Epidermal melanocyte (primary cell): ENCODE results near the gene TMC8.

Experiments used
- DNase-seq: peaks from one replicate; pipeline ENCODE4 v3.0.0; 2011; ENCODE audit warnings: low spot score; ENCODE audit not compliant: insufficient read length

Gene TMC8

DNA sequence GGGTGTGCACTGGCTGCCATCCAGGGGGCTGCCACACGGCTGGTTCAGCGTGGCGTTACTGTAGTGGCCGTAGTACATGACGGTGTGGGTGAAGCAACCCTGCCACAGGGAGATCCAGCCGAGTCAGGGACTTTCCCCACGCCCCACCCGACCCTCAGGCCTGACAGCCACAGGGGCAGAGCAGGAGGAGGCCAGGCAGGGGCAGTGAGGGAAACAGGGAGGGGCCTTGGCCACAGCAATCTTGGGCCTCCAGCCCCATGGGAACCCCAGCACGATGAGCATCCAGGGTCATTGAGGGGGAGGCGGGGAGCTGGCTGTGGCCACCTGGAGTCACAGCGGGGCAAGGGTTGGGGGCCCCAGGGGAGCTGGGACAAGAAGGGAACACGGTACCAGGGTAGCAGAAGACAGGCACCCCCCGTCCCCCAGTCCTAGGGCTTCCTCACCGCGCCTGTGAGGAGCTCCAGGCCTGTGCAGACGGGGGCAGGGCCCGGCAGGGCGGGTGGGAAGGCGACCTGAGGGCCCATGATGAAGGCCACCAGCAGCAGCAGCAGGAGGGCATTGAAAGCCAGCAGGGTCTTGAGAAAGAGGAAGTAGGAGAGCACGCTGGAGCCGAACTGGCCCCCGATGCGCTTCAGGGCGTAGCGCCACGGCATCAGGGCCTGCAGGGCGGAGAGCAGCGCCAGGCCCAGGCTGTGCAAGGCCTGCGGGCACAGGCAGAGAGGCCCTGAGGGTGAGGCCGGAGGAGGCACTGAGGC lies 6.3 kb upstream of the TMC8 start:
- no peak for DNase-seq

- no peak for DNase-seq
These were observed 5.8 kb upstream of the TMC8 start for GRCh38 chr17:78124836-78125137.

DNA sequence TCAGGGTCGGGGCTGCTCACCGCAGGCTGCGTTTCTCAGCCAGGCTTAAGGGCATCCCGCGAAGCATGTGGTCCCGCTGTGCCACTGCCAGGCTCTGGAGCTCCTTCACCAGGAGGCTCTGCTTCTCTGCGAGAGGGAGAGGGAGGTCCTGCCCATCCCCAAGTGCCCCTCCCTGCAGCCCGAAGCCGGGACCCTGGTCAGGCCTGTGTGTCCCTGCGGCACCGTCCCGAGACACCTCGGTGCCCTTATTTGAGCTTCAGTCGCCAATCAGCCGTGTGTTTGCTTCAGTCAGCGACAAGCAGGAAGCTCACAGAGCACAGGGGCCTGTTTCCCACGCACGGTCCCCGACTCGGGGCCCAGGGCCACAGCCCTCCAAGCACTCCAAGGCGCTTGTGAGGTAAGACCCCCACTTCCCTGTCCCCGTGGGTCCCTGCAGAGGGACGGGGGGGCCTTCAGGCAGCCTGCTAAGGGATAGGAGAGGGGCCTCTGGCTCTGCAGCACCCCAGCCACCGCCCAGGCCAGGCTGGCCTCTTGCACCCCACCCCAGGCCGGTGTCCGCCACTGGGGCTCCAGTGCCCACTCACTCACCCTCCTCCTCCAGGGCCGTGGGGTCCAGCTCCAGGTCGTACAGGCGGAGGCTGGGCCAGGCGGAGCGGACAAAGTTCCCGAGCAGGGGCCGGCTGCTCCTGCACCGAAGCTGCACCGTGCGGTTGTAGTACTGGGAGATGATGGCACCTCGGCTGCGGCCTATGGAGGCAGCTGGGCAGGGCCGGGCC lies 5.2 kb upstream of the TMC8 start:
- DNase-seq, result no peak

- DNase-seq, result no peak
These were observed 4.3 kb upstream of the TMC8 start for GRCh38 chr17:78125976-78126894.

GRCh38 chr17:78126895-78127238 lies 3.7 kb upstream of the TMC8 start:
- no peak for DNase-seq

DNA sequence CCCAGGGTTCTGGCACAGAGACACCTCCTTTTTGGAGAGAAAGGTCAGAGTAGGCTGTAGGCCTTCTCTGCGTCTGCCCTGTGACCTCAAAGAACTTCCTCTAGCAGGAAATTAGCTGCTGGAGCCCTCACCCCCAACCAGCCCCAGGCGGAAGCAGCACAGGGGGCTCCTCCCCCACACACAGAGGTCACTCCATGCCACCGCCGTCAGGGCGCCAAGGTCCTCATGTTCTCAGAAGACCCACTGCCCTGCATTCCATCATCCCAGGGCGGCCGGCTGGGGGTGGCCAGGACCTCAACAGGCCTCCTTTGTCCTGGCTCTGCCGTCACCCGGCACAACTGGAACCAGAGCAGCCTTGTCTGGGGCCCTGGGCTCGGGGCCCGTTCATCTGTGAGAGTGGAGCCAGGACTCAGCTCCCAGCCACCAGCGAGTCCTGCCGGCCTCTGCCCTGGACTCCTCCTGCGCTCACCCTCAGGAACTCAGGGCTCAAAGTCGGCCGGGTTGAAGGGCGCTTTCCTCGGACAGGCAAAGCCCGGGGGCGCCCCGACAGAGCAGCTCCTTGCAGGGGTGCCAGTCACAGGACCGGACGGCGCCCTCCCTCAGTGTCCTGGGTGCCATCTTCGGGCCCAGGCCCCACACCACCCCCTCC lies 3.2 kb upstream of the TMC8 start:
- no peak for DNase-seq

DNA sequence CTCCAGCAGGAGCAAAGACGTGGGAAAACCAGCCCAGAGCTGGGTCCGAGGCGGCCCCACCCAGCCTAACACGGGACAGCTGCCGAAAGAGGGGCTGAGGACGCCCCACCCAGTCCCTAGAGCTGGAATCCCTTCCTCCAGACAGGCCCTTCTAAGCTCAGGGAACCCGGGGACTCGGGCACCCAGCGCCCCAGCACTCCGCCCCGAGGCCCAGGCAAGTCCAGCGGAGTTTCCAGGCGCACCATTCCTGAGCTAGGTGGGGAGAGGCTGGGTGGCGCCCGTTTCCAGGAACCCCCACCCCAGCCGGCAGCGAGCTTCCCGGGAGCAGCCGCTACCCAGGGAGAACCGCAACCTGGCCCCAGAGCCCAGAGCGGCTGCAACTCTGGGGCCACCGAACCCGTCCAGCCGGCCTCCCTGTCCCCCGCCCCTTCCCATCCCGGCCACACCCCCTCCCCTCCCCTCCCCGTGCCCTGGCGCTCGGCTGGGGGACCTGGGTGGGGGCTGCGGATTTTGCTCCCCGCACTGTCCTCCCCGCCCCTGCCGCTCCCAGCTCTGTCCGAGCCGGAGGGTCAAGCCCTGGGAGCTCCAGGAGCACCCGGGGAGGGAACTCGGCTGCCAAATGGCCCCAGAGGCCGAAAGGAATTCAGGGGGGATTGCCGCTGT lies 2.6 kb upstream of the TMC8 start:
- DNase-seq, result no peak

GRCh38 chr17:78128551-78129350 lies 1.8 kb upstream of the TMC8 start, which contains the start of gene TMC6:
Gene TMC6, minus strand, starts transcription at chr17:78128755. Its CDS starts 1,923 bp downstream, at chr17:78126832.
- DNase-seq, result no peak

DNA sequence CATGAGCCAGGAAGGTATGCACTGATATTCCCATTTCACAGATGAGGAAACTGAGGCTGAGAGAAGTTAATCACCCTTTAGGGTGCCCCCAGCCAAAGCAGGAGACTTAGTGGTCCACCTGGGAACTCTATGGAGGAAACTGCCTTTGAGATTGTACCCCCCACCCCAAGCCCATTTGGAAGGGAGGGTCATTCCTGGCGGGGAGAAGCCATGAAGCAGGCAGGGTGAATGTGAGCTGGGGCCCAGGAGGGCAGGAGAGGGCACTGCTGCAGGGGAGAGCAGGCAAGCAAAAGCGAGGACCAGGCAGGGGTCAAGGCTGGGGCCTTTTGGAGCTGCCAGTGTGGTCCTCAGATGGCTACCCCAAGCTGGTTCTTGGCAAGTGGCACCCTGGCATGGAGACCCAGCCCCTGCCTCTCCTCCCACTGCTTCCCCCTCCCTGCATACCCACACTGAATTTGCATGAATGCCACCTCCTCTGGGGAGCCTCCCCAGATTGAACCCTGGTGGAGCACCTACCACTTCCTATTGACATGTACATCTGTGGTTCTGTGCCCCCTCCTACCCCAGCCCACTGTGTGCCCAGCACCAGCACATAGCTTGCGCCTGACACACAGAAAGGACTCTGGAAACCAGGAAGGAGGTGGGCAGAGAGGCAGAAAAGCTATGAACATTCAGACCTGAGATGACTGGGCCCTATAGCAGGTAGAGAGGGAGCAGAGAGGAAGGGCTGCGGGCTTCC lies 1.1 kb upstream of the TMC8 start:
- no peak for DNase-seq

DNA sequence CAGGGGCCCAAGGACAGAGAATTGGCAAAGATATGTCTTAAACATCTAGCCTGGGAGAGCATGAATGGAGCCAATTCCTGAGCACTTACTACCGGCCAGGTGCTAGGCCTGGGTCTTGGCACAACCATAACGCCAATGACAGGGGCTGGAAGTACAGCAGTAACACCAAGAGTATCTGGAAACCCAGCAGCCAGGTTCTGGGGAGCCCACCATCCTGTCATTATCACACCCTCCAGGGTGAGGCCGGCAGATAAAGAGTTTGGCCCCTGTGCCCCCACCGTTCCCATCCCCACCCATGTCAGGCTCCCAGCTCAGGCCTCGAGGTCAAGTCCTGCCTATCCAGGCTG lies 508 bp upstream of the TMC8 start:
- no peak for DNase-seq

GRCh38 chr17:78131172-78132083 lies 857 bp downstream of the TMC8 start:
- DNase-seq, result no peak

DNA sequence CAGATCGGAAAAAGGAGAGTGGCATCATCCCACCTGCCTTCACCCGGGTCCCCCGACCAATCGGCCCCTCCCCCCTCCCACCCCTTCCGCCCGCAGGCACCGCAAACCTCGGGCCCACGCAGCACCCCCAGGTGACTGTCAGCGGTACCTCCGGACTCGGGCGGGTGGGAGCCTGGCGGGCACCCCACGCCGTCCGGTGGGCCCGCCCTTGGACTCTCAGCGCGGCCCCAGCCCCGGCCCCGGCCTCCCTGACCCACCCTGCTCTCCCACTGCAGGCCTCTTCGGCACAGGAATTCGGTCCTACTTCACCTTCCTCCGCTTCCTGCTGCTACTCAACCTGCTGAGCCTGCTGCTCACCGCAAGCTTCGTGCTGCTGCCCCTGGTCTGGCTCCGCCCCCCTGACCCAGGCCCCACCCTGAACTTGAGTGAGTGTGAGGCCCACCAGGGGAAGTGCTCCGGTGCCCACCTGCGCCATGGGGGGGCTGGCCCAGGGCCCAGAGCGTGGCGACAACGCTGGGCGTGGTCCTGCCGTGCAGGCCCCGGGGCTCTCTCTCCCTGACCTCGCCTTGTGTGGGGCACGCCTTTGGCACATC lies 1.6 kb downstream of the TMC8 start:
- DNase-seq, result no peak

- no peak for DNase-seq
These were observed 2.2 kb downstream of the TMC8 start for GRCh38 chr17:78132767-78133178.

DNA sequence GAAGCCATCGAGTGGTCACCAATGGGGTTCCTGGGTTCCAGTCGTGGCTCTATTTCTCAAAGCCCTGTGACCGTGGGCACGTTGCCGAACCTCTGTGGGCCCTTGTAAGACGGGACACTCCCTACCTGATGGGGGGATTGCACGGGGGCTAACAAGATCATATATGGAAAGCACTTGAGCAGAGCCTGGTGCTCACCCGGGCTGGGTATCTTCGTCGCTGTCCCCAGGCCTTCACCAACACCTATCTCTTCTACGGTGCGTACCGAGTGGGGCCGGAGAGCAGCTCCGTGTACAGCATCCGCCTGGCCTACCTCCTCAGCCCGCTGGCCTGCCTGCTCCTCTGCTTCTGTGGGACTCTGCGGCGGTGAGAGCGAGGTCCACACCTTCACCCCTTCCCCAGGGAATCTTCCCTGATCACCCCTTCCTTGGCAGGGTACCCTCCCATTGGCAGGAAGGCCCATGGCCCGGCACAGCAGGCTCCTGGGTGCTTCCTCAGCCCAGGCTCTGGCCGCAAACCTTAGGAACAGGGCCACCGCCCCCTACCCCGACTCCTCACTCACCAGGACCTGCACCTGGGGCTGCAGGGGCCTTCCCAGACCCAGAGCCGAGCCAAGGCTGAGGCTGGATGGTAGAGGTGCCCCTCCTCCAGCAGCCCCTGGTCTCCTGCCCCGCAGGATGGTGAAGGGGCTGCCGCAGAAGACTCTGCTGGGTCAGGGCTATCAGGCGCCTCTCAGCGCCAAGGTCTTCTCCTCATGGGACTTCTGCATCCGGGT lies 2.8 kb downstream of the TMC8 start:
- no peak for DNase-seq

DNA sequence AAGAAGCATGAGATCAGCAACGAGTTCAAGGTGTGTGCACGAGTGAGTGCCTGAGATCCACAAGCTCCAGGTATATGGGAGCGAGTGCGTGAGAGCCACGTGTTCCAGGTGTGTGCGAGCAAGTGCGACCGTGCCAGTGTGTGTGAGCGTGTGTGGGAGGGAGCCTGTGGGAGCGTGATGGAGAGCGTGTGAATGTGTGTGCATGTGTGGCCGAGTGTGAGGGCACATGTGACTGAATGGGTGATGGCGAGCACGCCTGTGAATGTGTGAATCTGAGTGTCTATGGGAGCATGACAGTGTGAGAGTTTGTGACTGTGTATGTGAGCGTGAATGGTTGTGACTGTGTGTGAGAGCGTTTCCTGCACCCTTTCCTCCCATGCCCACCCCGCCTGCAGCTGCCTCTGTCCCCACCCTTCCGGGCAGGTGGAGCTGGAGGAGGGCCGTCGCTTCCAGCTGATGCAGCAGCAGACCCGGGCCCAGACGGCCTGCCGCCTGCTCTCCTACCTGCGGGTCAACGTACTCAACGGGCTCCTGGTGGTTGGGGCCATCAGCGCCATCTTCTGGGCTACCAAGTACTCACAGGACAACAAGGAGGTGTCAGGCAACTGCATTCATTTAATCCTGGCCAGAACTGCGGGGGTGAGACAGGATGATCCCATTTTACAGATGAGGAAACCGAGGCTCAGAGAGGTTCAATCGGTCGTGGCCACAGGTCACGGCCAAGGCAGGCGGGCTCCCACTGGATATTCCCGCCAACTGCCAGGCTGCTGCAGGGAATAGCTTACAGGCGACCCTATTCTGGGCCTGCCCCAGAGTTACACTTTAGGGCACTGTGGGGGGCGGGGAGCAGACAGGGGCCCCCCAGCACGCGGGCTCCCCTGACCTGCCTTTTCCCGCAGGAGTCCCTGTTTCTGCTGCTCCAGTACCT lies 3.7 kb downstream of the TMC8 start:
- DNase-seq, result no peak

DNA sequence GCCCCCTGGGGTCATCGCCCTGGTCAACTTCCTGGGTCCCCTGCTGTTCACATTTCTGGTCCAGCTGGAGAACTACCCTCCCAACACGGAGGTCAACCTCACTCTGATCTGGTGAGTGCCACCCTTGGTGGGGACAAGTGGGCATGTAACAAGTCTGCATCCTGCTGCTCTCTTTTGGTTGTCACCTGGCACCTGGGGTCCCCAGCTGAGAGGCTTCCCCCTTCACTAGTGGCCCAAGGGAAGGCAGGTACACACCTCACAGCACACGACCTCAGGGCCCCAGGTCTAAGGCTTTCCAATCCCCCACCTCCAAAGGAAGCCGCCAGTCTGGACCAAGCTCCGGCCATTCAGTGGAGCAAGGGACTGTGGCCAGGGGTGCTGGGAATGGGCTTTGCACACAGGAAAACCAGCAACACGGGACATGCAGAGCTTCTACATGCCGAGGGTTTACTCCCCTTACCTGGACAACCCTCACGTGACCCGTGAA lies 4.4 kb downstream of the TMC8 start:
- DNase-seq, result no peak
